Astrocyte of the hippocampus (primary cell): Measurements from ENCODE around the gene SAMD13.

Experiments used
- DNase-seq: peaks from one replicate; pipeline ENCODE4 v3.0.0; 2011; ENCODE audit warnings: low read depth, low spot score

Gene SAMD13, protein sequence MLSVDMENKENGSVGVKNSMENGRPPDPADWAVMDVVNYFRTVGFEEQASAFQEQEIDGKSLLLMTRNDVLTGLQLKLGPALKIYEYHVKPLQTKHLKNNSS

DNA sequence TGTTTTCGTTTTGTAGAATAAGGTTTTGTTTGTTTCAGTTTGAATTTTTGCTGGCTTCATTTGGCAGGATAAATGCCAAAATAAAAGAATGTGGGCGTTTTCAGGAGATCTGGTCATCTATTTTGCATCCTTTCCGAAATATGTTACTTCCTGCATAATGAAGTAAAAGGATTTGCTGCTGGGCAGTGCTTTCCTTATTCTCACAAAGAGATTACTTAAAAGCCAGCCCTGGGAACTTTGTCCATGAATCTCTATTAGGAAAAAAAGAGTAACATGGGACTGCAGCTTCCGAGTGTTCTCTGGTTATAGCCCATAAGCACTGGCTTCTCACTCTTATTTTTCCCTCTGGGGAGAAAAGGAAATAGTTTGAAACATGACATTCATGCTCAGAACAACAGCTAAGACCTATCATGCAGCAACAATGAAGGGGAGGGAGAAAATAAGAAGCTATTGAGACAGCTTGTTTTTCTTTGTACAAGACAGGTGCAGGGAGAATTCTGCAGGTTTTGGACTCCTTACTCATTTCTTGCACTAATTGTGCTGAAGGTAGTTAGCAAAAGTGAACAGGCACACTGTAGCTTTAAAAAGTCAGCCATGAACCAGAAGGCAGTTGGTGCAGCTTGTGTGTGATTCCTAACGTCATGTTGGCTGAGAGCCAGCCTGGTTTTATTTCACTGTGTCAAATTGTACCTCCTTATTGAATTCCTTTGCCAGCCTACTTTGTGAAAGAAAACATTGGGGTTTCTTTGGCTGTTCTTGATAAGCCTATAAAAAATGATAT is at the start of gene SAMD13:
SAMD13 (plus strand) TSS at position 705 of the 781 bp plus-strand sequence. CDS start 1,527 bp downstream, outside the sequence.
- peak; percentile 88 for DNase-seq

DNA sequence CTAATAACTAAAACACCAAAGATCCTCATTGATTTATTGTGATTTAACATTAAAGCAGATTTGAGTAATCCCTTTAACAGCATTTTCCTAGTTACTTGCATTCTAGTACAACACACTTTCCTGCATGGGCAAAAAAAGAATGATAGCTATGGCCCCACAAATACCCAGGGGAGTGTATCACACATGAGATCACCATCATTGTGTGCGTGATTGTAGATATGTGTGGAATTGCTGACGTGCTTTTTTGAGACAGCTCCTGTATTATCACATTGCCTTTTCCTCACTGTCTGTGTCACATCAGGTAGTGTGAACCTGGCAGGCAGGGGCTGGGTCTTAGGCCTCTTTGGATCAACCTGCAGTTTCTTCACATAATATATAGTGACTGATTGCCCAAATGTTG is 48.5 kb upstream of the SAMD13 start:
- peak; percentile 62 for DNase-seq

DNA sequence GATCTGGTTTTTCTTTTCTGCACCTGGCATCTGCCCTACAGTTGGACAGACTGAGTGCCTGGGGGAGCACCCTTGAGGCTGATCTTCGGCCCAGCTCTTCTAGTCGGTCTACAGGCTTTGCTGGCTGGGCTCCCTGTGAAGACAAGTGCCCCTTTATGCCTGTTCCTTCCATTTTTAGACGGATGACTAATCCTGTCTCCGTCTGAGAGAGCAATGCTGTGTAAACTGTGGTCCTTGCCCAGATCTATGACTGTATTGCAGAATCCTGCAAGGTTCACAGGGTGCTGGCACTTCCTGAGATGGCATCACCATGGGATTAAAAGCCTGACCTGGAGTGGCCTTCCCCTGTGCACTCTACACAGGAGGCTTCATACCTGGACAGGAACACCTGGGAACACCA is 47.6 kb upstream of the SAMD13 start:
- DNase-seq, result peak; percentile 94

DNA sequence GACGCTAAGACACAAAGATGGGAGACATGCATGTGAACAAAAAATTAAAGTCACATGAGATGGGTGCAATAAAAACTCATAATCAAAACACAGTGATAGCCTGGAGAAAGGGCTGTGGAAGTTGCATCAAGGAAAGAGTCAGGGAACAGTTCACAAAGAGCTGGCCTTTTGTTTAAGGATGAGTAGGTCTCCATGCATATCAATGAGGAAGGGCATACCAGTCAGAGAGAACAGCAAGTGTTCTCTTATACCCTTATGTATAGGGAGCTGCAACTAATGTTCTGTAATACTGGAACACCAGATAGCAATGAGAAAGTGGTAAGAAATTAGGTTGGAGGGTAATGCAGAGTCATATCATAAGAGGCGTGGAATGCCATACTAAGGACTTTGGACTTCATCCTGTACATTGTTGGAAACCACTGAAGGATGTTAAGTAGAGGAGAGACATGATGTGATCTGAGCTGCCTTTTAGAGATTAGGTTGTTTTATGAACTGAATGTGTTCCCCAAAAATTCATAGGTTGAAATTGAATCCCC is 46.7 kb upstream of the SAMD13 start:
- DNase-seq, result no peak

DNA sequence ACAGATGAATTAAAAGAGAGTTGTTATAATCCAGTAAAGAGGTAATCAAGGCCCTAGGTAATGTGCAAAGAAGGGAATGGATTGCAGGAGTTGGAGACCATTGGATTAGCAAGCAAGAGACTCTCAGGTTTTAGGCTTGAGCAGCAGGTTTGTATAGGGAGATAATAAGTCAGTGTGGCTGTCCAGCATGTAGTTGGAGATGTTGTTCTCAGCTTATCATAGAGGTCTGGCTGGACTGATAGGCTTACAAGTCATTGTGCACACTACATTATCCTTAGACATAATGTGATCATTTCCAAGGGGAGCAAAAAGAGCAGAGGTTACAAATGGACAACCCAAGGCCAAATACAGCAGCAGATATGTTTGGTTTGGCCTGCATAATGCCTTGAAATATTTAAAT is 45.9 kb upstream of the SAMD13 start:
- no peak for DNase-seq

DNA sequence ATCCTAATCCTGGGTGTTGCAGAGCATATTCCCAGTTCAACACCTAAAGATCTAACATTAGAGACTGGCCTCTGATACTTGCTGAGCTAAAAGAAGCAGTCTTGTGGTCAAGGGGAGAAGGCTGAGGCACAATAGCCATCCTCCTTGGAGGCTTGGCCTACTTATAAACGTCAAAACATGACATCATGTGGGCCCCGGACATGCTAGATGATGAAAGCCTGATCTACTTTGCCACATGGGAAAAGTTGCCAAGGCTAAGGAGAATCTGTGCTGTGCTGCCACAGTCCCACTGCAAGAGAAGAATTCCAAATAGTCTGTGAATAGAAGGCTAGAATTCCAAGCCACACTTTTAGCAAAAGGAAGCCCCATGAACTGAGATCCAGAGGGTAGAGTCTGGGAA is 43.9 kb upstream of the SAMD13 start:
- DNase-seq, result peak; percentile 14

DNA sequence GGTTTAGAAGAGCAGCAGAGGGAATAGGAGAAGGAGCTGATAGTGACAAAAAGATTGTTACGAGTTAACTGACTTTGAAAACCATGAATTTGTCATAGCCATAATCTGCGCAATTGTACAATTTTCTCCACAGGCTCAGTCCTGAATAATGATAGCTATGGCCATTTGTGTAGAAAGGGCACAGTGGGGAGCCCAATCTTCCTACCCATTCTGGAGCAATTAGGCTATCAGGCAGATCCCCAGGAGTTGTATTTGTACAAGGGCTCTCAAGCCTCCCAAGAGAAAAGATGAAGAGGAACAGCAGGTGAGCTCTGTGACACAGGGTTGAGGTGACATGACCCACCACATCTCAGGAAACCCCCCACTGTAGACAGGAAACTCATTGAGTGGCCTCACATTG is 42.1 kb upstream of the SAMD13 start:
- DNase-seq, result no peak

DNA sequence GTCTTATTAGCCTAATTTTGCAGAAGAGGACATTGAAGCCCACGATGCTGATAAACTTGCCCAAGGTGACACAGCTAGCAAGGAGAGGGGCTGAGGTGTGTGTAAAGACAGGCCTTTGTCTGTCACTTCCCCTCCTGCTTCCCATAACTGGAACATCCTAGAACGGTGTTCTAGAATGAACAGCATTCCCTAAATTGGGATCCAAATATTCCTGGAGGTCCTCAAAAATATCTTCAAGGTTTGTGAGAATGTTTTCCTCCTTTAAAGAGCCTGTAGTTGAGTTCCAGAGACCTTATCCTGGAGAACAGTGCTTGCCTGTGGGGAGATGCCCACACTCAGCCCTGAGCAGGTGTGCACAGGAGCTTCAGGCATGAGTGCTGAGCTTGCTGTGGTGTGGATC is 41.5 kb upstream of the SAMD13 start:
- DNase-seq, result no peak

DNA sequence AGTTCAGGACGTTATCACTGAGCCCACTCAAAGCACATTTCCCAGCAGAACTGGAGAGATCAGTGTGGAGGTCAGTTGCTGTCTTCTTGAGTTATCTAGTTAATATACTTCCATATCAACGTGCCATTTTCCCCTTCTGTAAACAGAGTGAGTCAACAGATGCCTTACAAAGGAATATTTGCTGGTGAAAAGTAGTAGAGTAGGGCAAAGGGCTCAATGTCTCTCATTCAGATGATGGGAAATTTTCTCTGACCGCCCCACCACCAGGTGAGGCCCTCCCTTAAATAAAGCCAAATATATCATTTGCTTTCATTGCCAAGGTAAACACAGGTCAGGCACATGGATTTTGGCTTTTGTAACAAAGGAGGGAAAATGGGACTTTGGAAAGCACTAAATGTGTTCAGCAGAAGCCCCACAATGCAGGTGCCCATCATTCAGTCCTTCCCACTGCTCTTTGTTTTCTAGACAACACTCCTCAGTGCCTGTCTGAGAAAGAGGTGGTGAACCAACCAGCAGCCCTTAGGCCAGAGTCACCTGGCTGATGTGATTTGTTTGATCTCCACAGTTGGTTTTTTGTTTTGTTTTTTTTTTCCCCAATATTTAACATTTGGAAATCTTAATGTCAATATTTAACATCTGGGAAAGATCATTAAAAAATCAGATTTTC is 40.5 kb upstream of the SAMD13 start:
- DNase-seq, result no peak

DNA sequence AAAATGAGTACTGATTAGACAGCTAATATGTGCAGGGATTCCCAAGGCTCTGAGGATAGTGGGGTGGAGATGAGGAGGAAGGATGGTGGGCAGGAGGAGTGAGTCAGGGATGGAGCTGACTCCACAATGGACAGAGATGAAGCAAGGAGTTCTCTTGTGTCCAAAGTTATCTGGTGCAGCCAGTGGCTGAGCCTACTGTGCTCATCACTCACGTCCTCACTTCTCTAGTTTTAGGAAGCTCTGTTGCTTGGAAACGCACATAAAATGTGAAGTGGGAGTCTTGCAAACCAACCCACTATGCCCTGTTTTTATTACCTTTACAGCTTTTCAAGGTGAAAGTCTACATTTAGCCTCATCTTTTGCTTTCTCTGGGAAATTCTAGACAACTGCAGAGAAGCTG is 36.5 kb upstream of the SAMD13 start:
- no peak for DNase-seq

DNA sequence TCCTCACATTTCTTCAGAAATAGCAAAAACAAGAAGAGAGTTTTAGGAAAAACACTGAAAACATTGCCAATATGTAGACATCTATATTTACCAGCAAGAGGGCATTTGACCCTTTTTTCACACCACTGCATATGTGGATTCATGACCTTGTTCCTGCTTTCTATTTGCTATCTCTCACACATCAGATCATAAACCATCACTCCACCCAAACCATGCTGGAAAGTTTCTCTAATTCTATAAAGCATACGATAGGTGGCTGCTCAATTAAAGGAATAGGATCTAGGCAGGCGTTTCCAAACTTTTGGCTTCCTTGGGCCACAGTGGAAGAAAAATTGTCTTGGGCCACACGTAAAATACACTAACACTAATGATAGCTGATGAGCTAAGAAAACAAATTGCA is 35.6 kb upstream of the SAMD13 start:
- no peak for DNase-seq

DNA sequence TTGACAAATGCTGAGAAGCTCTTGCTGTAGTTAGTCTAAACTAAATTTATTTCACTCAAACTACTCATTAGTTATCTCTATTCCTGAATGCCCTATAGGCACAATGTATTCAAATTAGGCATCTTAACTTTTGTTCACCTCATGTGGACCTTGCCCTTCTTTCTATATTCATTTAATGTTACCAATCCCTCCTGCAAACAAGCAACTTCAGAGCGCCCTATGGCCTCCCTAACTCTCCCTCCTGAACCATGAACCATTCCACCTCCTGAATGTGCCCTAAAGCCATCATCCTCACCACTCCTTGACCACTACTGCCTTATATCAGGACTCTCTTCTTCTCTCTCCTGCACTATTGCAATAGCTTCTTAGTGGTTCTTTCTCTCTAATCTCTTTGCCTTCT is 34.8 kb upstream of the SAMD13 start:
- DNase-seq, result no peak

DNA sequence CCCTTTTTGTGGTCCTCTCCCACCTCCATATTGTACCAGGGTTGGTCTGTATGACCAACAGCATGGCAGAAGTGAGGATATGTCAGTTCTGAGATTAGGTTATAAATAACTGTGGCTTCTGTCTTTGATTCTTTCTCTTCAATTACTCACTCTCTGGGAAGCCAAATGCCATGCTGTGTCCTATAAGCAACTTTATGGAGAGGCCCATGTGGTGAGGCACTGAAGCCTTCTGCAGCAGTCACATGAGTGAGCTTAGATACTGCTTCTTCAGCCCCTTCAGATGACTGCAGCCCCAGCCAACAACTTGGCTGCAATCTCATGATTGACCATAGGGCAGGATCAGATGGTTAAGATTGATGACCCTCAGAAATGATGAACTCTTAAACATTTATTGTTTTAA is 34.0 kb upstream of the SAMD13 start:
- no peak for DNase-seq

DNA sequence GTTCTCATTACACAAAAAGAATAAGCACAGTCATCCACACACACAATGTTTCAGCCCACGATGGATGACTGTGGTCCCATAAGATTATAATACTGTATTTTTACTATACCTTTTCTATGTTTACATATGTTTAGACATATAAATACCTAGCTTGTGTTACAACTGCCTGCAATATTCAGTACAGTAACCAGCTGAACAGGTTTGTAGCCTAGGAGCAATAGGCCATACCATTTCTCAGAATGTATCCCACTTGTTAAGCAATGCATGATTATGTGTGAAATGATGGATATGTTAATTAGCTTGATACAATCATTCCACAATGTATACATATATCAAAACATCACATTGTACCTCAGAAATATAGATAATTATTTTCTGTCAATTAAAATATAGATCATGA is 33.2 kb upstream of the SAMD13 start:
- no peak for DNase-seq

DNA sequence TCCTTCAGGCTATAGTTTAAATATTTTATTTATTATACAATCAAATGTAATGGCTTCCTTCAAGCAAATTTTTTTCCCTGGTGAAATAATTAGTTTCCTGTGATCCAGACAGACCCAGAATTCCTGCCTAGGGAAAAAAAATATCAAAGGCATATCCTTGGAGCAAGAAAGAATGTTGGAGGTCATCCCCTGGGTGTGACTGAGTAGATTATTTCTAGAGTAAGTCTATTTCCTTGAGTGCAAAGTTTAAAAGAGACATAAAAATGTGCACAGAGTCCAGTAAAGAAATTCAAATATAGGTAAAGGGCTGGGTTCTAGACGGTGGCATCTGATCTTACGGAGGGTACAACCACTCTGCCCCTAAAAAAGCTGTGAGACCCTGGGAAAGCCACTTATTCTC is 32.2 kb upstream of the SAMD13 start:
- no peak for DNase-seq

DNA sequence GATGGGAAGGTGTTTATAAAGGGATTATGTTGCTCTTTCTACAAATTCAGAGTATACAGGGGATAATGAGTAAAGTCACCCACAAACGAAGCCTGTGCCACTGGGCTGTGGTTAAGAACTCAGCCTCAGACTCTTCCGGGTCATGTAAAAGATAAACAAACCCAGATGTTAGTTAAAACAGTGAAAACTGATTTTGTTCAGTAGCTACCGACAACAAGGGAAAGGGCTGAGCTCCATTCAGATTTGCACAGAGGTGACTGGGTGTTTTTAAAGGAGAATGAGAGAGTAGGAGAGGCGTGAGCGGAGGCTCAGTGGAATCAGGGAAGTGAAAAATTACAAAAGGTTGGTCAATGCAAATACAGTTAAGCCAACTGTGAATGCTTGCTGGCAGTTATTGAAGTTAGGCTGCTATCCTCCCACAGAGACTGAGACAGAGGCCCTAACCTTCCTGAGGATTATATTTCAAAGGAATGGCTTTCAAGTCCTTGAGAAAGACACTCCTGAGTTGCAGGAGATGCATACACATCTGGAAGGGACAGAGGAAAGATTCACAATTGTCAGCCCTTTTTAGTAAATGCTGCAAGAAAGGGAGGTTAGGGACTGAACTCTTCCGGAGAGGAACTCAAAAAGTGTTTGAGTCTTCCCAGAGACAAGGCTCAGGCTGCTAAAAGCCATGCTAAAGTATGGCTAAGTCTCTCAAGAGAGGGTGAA is 29.9 kb upstream of the SAMD13 start:
- DNase-seq, result peak; percentile 49

DNA sequence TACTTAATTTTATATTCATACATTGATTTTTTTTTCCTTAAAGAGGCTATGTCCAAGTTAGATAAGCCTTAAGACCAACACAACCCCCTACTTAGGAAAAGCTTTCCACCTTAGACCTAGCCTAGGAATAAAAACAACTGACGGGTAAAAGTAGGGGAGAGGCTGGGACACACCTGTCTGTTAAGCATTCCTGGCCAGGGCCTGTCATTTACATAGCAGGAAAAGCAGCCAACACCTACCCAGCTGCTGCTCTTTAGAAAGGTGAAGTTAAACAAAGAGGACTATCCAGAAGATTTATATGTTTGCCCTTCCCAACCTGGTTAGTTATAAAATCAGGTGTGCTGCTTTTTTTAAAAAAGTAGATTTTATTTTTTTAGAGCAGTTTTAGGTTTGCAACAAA is 29.1 kb upstream of the SAMD13 start:
- no peak for DNase-seq

DNA sequence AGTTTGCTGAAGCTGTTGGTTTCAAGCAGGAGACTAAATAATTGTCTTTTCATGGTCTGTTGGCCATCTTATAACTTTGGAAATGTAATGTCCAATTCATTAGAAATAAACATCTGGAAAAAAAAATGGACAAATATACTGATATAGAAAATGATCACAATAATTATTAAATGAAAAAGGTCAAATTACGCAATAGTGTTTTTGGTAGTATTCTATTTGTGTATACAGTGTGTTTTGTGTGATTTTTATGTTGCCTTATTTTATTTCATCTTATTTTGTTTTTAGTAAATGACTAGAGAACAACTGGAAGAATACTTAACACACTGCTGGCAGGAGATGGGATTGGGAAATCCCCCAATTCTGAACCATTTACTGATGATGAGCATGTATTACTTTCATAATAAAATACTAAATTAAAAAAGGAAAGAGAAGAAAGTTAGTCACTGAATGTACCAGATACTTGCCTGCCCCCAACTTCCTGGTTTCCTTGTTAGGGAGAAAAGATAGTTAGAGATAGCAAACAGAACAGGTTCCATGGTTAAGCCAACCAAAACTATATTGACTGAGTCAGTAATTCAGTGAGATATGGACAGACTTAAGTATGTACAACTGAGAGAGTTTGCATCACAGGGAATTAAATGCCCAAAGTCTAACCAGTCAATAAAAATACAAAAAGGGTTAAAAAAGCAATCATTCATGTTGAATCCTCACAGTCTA is 24.0 kb upstream of the SAMD13 start:
- DNase-seq, result no peak

DNA sequence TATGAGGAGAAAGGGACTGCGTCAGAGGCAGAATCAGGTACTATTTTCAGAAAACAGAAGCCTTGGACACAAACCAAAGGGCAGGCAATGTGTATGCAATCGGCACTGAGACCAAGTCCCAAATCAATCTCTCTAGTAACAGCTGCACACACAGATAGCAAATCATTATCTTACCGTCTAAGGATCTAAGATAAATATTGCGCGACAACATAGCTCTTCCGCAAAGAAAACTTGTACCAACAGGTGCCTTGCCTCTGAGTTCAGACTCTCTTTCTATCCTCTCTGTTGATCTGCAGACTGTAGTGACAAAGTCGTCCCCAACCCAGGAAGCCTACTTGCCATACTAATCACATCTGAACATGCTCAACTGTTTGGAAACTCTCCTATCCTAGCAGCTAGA is 22.6 kb upstream of the SAMD13 start:
- no peak for DNase-seq

DNA sequence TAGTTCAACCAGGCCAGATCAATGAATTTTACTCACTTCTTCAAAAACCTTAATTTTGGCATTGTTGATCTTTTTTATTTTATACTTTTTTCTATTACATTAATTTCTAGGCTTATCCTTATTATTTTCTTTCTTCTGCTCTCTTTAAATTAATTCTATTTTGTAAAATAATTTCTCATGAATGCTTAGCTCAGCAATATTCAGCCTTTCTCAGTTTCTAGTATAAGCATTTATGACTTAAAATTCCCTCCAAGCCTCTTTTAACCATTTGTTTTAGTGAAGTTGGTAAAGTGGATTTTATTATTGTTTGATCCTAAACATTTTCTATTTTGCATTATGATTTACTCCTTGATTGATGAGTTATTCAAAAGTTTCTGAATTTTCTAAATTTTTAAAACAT is 20.6 kb upstream of the SAMD13 start:
- DNase-seq, result no peak

DNA sequence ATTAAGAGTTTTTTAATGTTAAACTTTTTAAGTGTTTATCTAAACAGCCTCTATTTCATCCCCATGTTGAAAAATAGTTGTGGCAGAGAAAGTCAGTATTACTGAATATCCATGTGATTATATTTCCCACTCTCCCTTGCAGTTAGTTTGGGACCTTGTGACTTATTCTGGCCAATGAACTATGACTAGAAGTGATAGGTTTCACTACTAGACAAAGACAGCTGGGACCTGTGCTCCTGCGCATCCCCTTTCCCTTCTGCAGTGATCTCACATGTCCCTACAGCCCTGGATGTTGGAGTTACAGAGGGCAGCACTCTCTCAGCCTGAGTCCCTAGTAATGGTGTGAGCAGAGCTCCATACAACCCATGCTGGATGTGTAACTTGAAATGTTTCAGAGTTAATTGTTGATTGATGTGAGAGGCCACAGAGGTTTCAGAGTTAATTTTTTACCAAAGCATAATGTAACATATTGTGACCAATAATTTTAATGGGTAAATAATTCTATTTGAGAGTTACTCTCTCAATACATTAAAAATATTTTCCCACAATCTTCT is 18.7 kb upstream of the SAMD13 start:
- no peak for DNase-seq
